GM18861 (cell line): ENCODE data around the gene SLC34A1.

ENCODE experiments used
- ATAC-seq: cut with Tn5 transposase; IDR thresholded peaks from one replicate; pipeline ENCODE4 v1.9.1; 2021; ENCODE audit not compliant: unreplicated experiment

Gene SLC34A1

DNA sequence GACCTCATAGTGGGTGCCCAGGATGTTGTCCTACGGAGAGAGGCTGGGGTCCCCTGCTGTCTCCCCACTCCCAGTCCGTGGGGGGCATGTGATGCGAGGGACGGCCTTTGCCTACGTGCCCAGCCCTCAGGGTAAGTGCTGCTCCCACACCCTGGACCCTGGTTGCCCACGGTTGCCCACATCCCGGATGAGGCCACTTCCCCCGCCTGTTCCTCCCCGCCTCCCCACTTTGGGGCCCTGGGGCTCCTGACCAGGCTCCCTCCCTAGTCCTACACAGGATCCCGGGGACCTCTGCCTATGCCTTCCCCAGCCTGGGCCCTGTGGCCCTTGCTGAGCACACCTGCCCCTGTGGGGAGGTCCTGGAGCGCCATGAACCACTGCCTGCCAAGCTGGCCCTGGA, 1.5 kb downstream of the SLC34A1 start:
- no peak for ATAC-seq

DNA sequence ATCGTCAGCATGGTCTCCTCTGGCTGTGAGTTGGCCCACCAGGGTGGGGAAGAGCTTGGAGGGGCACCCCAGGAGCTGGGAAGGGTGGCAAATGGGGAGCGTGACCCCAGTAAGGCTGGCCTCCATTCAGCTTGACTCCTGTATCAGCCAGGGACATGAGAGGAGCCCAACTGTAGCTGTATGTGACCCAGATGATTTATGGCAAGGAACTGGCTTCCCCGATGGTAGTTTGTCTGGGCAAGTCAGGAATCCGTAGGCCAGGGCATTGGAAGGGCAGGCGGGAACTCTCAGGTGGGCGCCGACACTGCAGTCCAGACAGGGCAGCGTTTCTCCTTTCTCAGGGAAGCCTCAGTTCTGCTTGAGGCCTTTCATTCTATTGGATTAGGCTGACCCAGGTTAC, 2.3 kb downstream of the SLC34A1 start:
- no peak for ATAC-seq

DNA sequence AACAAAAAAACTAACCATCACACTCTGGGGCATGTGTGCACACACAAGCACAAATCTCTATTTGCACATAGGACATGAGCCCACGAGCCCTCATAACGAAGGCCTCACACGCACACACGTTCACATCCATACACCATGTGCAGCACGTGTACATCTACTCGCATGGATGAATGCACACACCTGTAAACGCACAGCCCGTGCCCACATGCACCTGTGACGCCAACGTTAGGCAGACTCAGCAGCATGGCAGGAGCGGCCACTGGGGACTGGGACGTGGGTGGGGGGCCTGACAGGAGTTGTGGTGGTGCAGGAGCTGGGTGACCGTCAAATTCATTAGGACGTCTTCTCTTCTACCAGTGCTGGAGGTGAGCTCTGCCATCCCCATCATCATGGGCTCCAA, 3.2 kb downstream of the SLC34A1 start:
- no peak for ATAC-seq

DNA sequence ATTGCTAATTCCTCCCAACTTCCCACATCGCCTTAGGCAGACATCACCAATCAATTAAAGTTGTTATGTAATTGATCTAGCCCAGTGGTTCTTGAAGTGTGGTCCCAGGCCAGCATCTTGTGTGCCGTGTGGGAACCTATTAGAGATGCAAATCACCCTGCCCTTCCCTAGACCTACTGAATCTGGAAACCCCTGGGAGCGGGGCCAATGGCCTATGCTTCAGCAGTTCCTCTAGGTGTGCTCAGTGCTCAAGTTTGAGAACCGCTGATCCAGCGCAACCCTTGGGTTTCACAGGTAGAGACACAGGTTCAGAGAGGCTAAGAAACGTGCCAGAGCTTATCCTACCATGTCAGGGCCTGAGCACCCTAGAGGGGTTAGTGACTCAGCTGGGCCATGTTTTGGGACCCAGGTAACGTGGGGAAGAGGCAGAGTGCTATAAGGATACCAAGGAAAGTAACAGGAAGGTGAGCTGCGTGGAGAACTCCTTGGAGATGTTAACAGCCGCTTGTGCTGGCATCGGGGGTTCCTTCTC, 4.4 kb downstream of the SLC34A1 start:
- no peak for ATAC-seq

DNA sequence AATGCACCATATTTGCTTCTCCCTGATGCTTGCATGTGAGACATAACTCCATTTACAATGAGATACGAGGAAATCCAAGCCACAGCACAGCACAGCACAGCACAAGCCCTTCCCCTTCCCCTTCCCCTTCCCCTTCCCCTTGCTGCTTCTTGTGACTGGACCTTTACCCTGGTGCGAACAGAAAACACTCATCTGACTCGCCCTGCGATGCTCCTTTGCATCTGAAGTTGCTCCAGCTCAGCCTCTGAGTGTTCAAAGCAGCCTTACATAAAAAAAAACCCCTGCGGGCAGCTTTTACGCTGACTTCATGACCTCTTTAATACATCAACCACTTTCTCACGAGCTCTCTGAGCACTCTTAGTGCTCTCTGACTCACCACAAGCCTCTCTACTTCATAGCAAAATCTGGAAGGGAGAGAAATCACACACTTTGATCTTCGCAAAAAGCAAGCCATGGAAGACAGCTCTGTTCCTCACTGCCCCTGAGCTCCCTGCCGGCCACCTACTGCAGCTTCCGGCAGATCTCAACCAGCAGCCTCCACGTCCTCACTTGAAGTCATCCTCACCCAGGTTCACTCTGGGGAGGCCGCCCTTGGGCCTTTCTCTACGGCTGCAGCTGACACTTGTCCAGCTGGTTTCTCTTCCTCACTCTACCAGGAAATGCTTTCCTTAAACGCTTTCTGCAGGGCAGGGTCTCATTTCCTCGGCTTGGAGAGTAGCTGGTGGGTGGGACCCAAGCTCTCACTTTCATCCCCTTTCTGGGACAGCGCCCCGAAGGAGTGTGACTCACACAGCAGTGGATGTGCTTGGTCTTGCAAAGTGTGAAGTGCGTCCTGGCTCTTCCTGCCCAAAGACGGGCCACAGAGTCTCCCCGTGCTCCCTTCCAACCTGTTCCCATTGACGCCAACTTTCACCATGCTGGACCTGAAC, 5.3 kb downstream of the SLC34A1 start:
- ATAC-seq, result peak; percentile 59

DNA sequence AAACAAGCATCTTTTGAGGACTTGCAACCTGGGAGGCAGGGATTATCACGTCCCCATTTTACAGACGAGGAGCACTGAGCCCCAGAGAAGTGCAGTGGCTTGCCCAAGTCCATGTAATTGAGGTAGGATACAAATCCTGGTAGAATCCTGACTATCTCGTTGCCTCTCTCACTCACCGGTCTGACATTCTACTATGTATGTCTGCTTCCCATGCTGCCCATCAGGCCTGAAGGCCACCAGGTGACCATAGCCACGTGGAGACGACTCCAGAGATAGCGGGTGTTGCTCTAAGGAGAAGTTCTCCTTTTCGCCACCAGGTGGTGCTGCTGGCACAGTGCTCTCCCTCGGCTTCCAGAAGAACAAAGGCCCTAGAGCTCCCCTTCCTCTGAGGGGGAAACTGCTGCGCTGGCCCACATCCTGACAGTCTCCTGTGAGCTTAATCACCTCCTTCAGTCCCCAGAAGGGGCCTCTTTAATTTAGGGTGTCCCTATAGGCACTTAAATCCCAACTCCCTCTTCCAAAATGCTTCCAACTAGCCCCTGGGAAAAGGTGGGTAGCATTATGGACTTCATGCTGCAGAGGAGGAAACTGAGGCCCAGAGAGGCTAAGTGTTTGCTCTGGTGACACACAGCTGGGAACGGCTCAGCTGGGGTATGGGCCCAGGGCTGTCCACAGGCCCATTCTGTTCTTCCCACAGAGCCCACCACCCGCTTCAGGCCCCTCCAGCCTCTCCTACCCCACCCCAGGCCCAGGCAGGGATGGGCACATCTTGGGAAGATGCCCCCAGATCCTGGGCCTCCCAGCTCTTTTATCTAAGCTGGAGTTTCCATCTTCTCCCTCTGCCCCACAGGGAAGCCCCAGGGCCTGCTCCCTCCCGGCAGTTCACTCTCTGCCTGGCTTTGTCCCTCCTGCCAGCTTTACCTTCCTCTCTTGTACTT, 6.4 kb downstream of the SLC34A1 start:
- ATAC-seq, result peak; percentile 36

DNA sequence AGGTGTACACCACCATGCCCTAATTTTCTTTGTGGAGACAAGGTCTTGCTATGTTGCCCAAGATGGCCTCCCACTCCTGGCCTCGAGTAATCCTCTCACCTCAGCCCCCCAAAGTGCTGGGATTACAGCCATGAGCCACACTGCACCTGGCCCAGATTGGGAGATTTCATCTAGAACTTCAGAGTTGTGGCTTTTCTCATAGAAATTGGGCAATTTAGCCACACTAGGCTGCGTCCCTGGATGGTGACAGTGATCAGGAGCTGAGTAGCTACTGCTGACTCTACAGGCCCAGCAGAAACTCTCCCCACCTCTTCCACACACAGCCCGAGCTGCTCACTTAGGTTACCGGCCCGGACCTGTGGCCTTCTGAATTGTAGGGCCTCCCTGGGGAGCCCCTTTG, 8.5 kb downstream of the SLC34A1 start:
- no peak for ATAC-seq

DNA sequence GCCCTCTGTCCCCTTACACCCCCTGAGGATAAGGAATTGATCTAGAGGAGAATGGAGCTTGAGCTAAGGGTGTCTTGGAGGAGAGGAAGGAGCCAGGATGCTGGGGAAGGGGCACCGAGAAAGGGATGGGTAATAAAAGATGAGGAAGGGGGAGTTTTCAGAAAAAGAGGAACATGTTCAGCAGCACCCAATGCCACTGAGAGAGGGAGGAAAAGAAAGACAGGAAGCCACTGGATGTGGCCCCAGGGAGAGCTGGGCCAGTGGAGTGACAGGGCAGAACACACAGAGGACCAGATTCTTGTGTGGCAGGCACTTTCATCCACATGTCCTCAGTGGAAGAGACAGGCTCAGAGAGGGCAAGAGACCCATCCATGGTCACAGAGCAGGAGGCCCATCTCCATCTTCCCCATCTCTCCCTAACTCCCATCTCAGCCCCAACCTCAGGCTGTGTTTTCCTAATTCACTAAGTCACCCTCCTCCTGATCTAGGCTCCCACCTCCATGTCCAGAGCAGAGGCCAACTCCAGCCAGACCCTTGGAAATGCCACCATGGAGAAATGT, 9.1 kb downstream of the SLC34A1 start:
- ATAC-seq, result no peak

DNA sequence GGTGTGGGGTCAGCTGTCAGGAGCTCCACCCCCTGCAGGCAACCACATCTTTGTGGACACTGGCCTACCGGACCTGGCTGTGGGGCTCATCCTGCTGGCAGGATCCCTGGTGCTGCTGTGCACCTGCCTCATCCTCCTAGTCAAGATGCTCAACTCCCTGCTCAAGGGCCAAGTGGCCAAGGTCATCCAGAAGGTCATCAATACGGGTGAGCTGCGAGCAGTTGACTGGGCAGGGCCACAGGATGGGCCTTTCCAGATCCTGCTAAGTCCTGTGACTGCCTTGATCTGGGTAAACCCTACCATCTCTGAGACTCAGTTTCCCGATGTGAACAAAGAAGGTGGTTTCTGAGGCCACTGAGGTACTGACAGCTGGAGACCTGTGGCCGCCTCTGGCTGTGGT, 9.8 kb downstream of the SLC34A1 start:
- ATAC-seq, result no peak

DNA sequence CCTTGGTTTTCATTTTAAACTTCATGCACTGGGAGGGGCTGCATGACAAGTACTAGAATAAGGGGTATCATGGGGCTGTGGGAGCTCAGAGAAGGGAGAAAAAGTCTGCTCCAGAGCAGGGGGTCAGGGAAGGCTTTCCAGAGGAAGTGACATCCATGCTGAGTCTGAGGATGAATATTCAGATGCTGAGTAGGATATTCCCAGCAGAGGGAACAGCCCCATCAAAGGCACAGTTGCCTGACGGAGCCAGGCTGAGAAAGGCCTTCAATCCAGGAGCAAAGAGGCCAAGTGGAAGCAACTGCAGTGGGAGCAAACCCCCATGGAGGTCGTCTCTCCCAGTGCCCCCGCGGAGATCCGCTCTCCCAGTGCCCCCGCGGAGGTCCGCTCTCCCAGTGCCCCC, 11.8 kb downstream of the SLC34A1 start:
- no peak for ATAC-seq

DNA sequence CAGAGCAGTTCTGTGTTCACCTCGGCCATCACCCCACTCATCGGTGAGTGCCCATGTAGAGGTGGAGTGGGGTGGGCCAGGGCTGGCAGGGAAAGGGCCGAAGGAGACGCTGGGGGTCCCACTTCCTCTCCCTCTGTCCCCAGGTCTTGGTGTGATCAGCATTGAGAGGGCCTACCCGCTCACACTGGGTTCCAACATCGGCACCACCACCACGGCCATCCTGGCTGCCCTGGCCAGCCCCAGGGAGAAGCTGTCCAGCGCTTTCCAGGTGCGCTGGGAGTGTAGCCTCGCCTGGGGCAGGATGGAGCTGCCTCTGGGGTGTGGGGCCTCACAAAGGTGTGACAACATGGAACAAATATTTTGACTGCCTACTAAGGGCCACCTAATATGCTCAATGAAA, 12.6 kb downstream of the SLC34A1 start:
- no peak for ATAC-seq

DNA sequence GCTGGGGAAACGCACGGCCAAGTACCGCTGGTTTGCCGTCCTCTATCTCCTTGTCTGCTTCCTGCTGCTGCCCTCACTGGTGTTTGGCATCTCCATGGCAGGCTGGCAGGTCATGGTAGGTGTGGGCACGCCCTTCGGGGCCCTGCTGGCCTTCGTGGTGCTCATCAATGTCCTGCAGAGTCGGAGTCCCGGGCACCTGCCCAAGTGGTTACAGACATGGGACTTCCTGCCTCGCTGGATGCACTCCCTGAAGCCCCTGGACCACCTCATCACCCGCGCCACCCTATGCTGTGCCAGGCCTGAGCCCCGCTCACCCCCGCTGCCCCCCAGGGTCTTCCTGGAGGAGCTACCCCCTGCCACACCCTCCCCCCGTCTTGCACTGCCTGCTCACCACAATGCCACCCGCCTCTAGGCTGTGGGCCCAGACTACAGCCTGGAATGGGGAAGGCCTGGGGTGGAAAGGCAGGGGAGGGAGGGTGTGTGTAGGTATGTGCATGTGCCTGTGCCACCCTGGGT, 13.7 kb downstream of the SLC34A1 start:
- no peak for ATAC-seq

DNA sequence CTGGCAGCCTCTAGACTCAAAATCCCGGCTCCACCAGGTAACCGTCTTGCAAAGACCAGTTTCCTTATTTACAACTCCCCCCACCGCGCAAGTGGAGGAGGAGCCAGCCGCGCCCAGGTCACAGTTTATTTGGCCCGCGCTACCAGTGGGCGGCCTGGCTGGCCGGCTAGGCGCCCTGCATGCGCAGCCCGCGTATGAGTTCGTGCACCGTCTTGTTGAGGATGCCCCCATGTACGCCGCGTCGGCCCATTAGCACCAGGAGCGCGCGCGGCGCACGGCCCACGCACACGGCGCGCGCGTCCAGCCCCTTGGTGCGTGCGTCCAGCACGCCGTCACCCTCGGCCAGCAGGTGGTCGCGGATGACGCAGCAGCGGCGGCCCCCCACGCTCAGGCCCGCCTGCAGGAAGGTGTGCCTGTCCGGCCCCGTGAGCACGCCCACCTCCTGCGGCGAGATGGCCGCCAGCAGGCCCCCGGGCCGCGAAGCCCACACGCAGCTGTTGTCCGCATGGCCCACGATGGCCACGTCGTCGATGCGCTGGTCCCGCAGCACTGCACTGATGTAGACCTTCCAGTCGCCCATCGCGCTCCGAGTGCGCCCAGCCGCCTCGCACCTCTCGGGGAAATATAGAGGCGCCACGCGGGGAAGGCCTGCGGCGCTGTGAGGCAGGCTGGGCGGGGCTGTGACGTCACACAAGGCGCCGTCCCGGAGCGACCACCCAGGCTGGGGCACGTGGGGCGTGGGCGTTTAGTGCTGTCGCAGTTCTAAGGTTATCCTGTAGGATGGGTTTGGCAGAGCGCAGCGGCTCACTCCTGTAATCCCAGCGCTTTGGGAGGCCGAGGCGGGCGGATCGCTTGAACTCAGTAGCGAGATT, 16.0 kb downstream of the SLC34A1 start, which contains the start of gene PFN3:
PFN3 (minus strand) TSS at position 665 of the 872 bp plus-strand sequence; CDS start at position 580, 85 bp downstream.
- ATAC-seq, result no peak

DNA sequence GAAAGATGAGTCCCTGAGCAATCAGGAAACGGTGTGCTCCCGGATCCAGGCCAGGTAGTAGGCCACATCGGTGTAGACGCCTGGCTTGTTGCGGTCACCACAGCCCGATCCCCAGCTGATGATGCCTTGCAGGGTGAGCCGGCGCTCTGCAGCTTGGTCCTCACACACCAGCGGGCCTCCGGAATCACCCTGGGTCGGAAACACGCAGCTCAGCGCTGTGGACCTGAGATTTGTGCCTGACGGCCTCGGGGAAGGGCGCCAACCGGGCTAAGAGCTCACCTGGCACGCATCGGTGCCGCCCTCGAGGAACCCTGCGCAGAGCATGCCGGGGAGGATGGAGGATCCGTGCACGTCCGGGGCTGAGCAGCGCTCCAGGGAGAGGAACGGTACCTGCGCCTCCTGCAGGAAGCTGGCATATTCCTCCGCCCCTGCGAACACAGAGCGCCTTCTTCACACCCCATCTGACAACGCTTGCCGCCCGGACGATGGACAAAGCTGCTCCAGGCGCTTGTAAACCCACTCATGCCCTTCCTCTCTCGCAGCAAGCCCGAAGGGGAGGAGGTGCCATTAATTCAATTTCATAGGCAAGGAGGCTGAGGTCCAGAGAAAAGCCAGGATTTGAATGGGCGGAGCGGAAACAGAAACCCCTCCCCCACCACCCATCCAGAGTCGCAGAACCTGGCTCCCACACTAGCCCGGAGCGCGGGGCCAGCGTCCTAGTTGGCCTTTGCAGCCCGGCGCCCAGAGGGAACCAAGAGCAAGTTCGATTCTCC, 18.2 kb downstream of the SLC34A1 start:
- no peak for ATAC-seq

DNA sequence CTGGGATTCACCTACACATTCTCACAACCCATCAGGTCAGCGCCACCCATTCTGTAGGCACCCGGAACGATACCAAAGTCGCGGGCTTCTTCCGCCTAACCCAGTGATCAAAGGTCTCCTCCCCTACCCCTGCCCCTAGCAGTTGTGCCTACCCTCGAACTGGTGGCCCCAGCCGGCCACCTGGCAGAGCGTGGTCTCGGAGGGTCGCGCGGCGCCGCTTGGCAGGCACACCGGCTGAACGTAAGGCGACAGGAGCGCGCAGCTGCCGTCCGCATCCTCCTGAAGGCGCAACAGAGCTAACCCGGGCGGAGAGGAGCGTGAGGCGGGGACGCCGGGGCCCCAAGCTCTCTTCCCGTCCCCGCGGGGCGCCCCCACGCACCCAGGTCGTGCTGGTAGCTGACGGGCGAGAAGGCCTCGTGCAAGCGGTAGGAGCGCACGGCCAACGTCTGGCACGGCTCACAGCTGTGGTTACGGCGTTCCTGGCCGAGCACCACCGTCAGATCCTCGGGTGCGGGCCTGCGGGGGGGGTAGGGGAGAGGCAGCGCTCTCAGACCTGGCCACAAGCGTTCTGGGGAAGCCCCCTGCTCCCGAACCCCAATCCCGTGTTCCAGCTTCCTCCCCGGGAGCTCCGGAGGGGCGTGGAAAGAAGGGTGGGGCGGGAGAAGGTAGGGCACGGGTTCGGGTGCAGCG, 19.0 kb downstream of the SLC34A1 start:
- ATAC-seq, result peak; percentile 5

DNA sequence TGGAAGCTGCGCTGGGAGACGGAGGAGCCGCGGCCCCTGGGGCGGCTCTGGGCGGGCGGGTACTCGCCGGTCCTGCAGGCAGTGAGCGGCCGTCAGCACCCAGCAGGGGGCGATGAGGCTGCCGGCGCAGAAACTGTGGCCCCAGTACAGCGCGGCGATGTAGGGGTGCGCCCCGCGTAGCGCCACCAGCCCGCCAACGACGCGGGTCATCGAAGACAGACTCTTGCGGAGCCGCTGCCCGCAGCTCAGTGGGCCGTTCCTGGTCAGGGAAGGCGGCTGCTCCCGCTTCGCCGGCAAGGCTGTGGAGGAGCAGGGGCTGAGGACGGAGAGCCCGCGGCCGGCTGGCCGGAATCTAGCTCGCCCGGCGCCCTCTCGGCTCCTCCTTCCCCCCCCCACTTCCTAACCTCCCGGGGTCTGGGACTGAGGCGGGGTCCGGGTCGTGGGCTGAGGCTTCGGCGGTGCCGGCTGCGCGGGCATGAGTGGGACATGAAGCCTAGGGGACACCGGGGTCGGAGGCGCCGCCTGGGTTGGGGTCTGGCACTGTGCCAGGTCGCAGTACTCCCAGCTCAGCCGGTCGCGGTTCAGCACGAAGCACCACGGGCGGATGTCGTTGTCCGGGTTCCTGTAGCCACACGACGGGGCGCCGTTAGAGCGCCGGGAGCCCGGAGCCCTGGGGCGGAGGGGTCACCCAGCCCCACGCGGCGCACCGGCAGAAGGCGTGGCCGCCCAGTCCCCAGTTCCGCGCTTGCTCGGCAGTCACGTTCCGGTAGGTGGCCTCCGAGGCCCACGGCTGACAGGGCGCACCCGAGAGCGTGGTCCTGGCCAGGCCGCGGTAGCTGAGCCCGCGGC, 19.8 kb downstream of the SLC34A1 start:
- ATAC-seq, result peak; percentile 69

DNA sequence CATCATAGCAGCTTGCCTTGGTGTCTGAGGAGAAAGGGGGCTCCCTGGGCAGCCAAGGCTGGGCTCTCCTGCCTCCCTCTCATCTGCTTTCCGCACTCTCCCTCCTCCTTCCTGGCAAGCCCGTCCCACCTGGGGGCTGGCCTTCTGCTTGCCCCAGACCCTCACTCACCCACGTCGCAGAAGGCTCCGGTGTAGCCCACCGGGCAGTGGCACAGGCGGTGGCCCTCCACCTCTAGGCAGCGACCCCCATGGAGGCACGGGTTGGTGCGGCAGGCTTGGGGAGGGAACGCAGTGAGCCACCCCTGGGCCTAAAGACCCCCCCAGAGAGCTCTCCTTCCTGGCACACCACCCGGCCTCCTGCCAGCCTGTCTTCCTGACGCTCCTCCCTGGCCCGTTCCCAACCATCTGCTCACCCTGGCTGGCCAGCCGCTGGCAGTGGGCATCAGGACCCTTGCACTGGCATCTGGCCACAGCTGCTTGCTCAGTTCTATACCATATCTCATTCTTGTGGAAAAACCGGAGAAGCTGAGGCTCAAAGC, 20.5 kb downstream of the SLC34A1 start:
- no peak for ATAC-seq
